ENCODE data around the gene CCDC3.

GRCh38 chr10:12924911-12925310, 76.6 kb downstream of the CCDC3 start:
- TF ChIP-seq CTCF (IDR thresholded peaks at IDR 0.05; ENCODE audit: control extremely low read depth in 1 of 3, insufficient read depth in 1 of 3, low read depth in 1 of 3, low read length in 3 of 3) (no peak), POLR2AphosphoS5 (IDR thresholded peaks at IDR 0.05; ENCODE audit: low read depth, low read length) (no peak), USF2 (IDR thresholded peaks at IDR 0.05; ENCODE audit: low read length) (no peak), POLR2A (IDR thresholded peaks at IDR 0.05; ENCODE audit: control extremely low read depth in 1 of 2, low read depth in 2 of 2, low read length in 2 of 2) (no peak), GTF2F1 (IDR thresholded peaks at IDR 0.05; ENCODE audit: borderline replicate concordance, low read depth, low read length) (no peak), EZH2 (IDR thresholded peaks at IDR 0.05; ENCODE audit: low read depth, low read length, severe bottlenecking) (no peak), SRF (IDR thresholded peaks at IDR 0.05; ENCODE audit: low read depth, low read length) (no peak), RFX5 (IDR thresholded peaks at IDR 0.05; ENCODE audit: borderline replicate concordance, low read depth, low read length) (no peak), RAD21 (IDR thresholded peaks at IDR 0.05 in 1 of 2, conservative IDR thresholded peaks at IDR 0.05 in 1 of 2; ENCODE audit: low read depth in 2 of 2, low read length in 2 of 2) (no peak), EP300 (IDR thresholded peaks at IDR 0.05; ENCODE audit: borderline replicate concordance in 1 of 2, low read depth in 2 of 2, low read length in 2 of 2) (no peak), TBP (IDR thresholded peaks at IDR 0.05; ENCODE audit: low read depth, low read length) (no peak)

Measured in H1 (cell line).